Measurements from ENCODE around the gene CFAP46.

CFAP46 gene

DNA sequence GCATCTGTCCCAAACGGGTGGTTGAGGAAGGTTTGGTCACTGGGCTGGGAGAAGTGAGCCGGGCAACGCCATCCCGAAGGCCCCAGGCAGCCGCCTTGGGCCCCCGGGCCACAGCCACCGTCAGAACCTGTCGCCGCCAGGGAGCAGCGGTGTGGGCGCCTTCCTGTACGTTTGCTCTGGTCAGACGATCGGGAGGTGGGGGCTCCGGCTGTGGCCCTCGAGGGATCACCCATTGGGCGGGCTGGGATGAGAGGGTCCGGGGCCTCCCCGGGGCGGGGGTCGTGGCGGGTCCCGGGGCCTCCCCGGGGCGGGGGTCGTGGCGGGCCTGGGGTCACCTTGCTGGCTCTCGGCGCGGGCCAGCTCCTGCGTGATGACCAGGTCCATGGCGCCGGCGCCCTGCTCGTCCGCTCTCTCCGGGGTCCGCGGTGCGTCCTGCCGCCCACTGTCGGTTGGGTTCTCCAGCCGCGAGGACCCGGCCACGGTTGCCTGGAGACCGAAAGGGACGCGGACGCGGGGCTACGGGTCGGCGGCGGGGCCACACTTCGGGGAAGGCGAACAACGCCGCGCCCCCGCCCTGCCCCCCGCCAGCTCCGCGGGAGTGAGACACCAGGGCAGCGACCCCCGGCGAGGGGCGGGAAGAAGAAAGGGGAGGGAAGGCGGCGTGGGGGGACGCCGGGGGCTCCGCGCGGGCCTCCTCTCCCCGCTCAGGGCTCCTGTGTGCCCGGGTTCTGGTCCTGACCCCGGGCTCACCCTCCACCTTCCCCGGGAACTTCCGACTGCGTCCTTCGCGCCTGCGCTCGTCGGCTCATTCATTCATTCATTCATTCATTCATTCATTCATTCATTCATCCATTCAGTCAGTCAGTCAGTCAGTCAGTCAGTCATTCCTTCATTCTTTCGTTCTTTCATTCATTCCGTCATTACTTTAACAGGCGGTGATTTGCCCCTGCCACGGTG is at the start of gene CFAP46:
Gene CFAP46 (minus strand): TSS at position 470 of the 957 bp plus-strand sequence. CDS start 86 bp downstream, at position 384.
- no peak for DNase-seq (ENCODE audit: low read depth)

DNA sequence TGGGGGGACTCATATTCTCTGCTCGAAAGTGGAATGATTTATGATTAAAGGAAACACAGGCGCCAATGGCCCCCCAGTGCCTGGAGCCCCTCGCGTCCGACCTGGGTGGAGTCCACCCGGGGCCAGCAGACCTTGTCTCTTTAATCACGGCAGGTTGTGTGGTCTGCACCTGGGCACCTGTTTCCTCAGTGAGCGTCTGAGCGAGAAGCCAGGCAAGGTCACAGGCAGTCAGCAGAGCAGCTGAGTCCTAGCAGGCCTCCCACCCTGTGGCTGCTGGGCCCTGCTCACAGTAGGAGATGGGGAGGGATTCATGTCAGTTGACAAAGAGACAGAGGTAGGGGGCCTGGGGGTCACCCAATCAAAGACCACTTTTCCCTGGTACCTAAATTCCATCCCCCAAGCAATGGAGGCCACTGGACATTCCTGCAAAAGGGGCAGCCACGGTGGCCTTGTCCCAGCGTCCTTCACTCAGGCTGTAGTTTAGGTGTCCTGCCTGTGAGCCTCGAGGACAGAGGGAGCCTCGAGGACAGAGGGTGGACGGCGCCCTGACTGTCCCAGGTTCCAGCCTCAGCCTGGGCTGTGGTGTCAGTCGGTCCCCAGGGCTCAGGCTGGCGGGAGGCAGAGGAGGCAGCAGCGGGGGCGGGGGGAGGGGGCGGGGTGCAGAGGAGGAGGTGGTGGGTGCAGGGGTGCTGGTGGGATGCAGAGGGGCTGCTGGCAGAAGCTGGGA is 49.5 kb upstream of the CFAP46 start:
- no peak for DNase-seq (ENCODE audit: low read depth)

DNA sequence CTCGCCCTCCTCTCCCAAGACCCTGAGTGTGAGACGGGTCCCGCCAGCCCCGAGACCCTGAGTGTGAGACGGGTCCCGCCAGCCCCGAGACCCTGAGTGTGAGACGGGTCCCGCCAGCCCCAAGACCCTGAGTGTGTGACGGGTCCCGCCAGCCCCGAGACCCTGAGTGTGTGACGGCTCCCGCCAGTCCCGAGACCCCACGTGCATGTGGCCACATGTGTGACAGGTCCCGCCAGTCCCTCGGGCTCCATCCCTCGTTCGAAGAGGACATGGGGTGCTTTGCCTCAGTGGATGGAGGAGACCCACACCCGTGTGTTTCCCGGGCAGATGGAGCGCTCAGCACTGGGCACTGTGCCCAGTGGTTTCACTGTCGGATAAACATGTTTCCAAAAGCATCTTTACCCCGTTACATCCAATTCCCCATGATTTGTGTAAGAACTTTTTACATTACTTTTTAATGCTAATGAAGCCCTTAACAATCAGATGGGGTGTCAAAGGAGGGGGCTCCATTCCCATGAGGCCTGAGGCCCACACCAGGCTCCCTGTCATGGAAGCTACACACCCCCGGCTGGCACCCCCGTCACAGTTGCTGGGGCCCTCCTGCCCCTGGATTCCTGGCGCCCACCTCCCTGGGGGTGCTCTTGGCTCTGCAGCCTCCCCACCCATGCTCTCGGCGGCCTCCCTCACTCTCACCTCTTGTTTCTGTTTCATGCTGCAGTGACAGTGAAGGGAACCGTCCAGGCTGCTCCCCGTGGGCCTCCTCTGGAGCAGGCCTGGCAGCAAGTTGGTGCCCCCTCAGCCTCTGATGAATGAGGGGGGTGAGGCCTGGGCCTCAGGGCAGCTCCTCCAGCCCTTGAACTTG is 48.5 kb upstream of the CFAP46 start:
- DNase-seq (ENCODE audit: low read depth), result no peak

DNA sequence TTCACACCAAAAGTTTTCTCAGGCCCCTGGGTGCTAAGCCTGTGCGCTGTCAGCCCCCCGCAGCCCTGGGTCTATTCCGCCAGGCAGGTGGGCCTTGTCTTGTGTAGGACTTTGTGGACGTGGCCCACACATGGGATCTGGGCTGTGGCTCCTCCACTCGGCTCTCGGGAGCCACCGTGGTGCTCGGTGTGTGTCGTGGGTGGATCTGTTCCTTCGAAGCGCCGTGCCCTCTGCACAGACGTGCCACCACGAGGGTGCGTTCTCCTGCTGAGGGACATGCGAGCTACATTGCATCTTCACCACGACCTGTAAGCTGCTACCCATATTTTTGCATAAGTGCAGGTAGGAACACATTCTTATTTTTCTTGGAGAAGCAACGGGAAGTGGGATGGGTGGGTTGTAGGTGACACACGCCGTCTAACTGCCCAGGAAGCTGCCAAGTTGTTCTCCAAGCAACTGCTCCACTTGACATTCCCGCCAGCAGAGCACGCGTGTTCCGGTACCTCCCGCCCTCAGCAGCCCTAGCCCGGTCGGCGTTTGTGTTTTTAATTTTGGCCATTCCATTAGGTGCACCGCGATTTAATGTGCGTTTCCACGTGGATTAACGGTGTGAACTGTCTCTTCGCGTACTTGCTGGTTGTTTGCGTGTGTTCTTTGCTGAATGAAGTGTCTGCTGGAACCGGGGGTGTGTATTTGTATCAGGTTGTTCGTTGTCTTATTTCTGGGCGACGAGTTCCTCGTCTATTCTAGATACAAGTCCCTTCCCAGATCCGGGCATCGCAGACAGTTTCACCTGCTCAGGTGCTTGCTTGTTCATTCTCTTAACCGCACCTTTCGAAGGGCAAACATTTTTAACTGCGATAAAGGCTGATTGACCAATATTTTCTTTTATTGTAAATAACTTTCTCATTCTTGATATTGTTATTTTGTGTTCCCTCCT is 47.4 kb upstream of the CFAP46 start:
- DNase-seq (ENCODE audit: low read depth), result no peak

DNA sequence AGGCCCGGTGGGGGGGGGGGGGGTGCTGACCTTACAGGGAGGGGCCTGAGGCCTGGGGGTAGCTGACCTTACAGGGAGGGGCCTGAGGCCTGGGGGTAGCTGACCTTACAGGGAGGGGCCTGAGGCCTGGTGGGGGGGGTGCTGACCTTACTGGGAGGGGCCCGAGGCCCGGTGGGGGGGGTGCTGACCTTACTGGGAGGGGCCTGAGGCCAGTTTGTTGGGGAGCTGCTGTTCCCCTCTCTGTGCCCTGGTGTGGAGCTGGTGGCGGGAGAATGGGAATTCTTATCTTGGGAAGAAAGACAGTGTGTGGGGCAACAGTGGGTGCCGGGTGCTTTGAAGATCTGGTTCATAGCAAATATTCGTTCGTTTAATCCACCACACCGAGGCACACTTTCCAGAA is 46.6 kb upstream of the CFAP46 start:
- DNase-seq (ENCODE audit: low read depth), result no peak

DNA sequence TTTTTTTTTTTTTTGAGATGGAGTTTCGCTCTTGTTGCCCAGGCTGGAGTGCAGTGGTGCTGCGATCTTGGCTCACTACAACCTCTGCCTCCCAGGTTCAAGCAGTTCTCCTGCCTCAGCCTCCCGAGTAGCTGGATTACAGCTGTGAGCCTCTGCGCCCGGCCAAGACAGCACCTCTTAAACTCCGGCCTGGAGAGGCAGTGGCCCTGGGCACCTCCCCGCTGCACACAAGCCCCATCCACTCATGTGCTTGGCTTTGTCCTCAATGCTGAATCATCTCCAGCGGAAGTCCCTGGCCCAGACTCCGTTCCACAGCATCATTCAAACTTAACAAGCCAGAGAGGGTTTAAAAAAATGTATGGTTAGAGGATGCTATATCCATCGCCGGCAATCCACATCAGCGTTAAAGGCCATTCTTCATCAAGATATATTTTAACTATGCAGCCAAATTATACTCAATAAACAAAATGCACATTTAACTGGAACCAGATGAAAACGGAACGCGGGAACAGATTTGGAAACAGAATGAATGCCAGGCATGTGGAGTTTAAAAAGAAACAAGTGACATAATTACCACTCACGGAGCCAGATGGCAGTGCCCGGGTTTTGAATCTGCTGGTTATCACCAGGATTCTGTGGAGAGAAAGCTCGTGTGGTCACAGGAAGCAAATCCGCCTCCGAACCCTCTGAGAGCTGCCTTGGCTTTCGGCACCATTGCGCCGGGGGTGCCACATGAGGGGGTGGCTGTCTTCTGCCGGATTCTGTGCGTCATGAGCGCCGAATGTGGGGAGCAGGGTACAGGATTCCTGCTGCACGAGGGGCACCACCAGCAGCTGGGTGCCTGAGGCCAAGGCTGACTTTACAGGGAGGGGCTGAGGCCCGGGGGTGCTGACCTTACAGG is 45.6 kb upstream of the CFAP46 start:
- DNase-seq (ENCODE audit: low read depth), result peak; percentile 48

DNA sequence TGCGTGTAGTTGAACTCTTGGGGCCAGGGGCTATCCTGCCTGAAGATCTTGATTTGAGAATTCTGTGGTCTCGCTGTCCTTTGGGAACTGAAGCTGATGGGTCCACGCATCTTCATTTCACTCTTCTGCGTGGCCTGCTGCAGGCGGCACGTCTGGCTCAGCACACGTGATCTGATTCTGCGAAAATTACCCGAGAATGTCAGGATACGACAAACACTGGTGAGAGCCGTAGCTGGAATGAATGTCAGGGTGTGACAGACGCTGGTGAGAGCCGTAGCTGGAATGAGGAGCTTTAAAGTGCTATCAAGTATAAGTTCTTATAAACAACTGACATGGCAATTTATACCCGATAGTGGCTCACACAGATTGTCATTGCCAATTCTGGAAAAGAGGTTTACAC is 44.6 kb upstream of the CFAP46 start:
- DNase-seq (ENCODE audit: low read depth), result no peak

DNA sequence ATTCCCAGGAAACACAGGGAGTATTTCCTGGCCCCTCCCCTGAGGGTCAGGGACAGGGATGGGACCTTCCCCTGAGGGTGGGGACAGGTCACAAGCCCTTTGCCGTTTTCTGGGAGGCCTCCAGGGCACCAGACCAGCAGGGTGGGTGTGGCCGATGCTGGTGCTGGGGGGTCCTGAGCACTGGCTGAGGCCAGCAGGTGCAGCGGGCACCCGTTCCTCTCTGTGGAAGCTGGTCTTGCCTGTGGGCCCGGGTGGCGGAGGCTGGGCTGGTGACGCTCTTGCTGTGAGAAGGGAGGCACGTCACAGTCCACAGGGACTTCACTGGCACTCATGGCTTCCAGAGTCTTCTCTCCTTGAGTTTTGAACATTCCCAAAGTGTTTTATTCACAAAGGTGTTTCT is 44.2 kb upstream of the CFAP46 start:
- DNase-seq (ENCODE audit: low read depth), result no peak

DNA sequence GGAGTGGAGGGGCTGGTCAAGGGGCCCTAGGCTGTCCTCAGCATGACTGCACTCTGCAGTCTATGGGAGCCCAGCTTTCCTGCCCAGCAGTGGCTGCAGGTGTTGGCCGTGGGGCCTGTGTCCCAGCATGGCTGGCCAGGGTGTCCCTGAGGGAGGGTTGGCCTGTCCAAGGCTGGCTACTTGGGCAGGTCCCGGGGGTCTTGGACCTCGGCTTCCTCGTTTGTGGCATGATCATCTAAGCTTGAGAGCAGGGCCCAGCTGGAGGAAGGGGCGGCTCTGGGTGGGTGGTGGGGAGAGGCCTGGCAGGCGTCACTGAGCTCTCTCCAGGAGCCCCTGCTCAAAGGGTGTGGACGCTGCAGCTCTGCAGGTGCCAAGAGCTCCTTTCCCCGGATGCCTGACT is 43.7 kb upstream of the CFAP46 start:
- DNase-seq (ENCODE audit: low read depth), result no peak

DNA sequence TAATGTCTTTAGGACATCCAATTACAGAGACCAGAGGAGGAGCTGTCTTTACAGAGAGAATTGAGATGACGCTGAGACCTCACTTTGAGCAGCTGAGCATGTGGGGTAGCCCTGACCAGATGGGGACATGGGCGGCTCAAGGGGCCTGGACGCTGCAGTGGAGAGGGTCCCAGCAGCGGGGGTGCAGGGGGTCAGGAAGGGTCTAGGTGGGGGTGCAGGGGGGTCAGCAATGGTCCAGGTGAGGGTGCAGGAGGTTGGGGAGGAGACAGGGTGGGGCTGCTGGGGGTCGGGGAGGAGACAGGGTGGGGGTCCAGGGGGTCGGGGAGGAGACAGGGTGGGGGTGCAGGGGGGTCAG is 43.2 kb upstream of the CFAP46 start:
- DNase-seq (ENCODE audit: low read depth), result no peak

DNA sequence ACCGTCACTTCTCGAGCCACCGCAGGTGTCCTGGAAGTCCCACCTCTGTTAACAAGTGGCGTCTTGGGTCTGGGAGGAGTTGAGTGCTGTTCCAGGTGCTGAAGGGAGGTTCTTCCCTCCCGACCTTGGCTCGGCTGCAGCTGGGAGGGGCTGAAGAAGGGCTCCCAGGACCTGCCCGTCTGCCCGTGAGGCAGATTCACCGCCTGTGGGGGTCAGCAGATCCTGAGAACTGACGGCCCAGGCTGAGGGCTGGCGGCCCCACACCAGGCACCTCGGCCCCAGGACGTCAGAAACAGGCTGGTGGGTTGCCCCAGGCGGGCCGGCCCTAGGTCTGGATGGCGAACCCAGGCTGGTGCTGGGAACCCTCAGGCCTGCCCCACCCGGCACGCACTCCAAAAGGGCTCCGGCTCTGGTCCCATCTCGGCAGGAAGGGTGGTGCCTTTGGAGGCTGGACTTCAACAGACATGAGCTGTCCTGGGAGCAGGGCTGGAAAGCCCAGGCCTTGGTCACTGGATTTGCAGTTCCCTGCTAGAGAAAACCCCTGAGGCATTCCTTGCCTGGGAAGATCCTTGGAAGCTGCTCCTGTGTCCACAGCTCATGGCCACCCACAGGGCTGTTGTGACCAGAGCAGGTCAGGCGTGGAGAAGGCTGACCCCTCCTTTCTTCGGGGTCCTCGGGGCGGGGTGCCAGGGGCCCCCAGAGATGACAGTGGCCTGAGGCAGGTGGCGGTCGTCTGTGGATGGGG is 42.6 kb upstream of the CFAP46 start:
- DNase-seq (ENCODE audit: low read depth), result no peak

DNA sequence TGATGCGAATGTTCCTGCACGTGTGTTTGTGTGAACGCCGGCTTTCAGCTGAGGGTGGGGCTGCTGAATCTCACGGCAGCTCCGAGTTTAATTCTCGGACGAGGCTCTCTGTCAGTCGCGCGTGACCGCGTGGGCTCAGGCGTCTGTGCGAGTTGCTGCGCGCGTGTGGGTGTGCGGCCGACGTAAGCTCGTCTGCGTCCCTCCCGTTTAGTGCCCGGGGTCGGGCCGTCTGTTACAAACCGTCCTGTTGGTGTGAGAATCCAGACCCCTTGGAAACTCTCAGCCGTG is 41.6 kb upstream of the CFAP46 start:
- no peak for DNase-seq (ENCODE audit: low read depth)

DNA sequence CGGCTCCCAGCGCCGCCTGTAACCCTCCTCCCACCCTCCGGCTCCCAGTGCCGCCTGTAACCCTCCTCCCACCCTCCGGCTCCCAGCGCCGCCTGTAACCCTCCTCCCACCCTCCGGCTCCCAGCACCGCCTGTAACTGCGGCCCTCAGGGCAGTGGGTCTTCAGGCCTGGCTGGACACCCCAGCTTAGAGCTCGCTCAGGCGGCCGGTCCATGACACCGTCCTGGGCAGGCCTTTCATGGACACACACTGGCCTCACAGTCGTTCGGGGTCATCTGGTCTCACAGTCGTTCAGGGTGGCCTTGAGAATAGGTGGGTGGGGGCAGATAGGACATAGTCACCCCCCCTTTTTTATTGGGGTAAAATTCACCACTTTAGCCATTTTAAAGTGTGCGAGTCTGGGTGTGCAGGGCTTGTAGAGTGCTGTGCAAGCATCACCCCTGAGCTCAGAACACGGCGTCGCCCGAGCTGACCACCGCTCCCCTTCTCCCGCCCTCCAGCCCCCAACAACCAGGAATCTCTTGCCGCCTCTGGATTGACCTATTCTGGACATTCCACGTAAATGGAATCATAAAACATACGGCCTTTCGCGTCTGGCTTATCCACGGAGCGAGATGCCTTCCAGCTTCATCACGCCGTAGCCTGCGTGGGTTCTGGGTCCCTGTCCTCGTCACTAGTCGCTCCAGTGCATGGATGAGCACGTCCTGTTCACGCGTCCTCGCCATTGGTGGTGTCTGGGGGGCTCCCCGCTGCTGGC is 41.1 kb upstream of the CFAP46 start:
- DNase-seq (ENCODE audit: low read depth), result no peak

DNA sequence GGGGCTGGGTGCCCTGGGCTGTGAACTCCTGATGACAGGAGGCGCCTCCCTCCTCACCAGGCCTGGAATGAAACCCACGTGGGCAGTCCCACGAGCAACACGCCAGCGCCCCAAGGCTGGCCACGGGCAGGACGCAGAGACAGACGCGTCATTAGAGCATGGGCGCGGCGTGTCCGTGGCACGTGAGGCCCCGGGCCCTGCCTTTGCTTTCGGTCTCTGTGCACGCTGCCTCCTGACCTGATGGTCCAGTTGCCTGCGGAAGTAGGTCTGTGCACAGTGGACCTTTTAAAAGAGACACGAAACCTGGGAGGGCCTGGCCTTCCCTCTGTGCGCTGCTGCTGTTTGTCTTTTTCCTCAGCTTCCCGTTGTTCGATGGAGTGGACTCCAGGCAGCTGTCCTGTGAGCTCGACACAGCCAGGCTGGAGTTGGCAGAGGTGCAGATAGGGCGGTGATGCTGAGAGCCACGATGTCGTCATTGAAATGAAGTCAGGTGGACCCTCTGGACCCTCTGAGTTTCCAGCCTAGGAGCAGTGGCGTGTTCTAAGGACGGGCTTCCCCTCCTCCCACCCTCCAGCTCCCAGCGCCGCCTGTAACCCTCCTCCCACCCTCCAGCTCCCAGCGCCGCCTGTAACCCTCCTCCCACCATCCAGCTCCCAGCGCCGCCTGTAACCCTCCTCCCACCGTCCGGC is 40.1 kb upstream of the CFAP46 start:
- DNase-seq (ENCODE audit: low read depth), result no peak

DNA sequence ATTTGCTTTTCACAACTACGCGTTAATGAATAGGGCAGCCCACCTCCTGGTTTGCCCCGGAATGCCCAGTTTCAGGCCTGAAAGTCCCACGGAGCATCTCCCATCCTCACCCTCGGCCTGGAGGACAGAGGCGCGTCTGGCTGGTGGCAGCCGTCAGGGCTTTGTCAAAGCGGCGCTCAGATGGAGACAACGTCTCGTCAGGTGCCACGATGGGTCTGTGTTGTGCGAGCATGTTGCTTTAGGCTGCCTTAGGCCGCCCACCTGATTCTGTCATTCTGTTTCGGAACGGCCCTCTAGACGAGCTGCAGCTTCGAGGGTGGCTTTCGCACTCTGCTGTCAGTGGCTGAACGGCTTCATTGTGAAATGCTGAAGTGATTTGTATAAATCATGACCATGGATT is 39.4 kb upstream of the CFAP46 start:
- no peak for DNase-seq (ENCODE audit: low read depth)

DNA sequence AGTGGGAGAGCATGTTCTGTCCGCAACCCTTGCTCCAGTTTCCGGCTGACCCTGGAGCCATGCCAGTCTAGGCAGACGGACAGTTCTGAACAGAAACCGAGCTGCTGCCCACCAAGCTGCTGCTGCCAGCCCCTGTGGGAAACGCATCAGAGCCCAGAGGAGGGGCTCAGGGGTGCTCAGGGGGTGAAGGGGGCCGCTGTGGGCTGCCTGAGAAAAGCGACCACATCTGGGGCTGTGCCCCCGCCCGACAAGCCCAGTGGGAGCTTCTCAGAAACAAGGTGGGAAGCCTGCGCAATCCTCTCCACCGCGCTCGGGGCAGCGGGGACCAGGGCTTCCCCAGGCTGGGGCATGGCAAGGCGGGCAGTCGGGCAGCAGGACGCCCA is 38.8 kb upstream of the CFAP46 start:
- DNase-seq (ENCODE audit: low read depth), result no peak

DNA sequence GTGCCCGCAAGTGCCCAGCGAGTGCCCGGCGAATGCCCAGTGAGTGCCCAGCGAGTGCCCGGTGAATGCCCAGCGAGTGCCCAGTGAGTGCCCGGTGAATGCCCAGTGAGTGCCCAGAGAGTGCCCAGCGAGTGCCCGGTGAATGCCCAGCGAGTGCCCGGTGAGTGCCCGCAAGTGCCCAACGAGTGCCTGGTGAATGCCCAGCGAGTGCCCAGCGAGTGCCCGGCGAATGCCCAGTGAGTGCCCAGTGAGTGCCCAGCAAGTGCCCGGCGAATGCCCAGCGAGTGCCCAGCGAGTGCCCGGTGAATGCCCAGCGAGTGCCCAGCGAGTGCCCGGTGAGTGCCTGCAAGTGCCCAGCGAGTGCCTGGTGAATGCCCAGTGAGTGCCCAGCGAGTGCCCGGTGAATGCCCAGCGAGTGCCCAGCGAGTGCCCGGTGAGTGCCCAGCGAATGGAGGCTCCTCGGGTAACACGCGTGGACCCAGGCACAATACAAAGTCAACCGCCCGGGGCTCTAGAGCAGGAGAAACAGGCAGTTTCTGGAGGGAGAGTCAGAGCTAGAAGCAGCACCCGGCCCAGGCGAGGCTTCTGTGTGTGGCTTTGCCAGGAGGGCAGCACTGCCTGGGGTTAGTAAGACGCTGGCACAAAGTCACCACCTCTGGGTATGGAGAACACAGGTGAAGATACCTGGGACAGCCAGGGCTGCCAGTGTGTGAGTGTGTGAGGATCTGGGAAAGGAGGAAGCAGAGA is 38.2 kb upstream of the CFAP46 start:
- DNase-seq (ENCODE audit: low read depth), result no peak

All from non-pigmented ciliary epithelial cell (primary cell).